Activated CD8-positive, alpha-beta memory T cell treated with anti-CD3 and anti-CD28 coated beads, Interleukin-2, amount 50 U/mL, for 24 hours (primary cell): ENCODE results near the gene SLC15A2.

Experiments used
- DNase-seq: peaks from one replicate; pipeline ENCODE4 v3.0.0-alpha.2; 2020; ENCODE audit errors: extremely low read depth

SLC15A2 gene

GRCh38 chr3:121981473-121981872 lies 87.3 kb downstream of the SLC15A2 start:
- DNase-seq = no peak

GRCh38 chr3:121985846-121986245 lies 91.6 kb downstream of the SLC15A2 start:
- DNase-seq = no peak

GRCh38 chr3:121988146-121988545 lies 93.9 kb downstream of the SLC15A2 start:
- DNase-seq = no peak

- DNase-seq = no peak
Observed at GRCh38 chr3:121989943-121990342, 95.7 kb downstream of the SLC15A2 start.

GRCh38 chr3:121992601-121993560 lies 98.7 kb downstream of the SLC15A2 start:
- no peak for DNase-seq
